Kidney (tissue), 14 donors: ENCODE results near the gene TFF1. TPM values are rescaled to one million over a fixed set of nuclear protein-coding genes. Genes with fewer than 3 reads are reported as not detected.

Experiments used
- DNase-seq, 5 donors: peaks; one replicate each; pipeline ENCODE4 v3.0.0-alpha.2; 2013 to 2020
- FAIRE-seq: peaks from 2 replicates; lab custom pipeline; 2012; peaks lifted over from hg19 to GRCh38; lab: Jason Lieb, UNC
- H3K27ac ChIP-seq, 2 donors: one replicate each; pipeline ENCODE4 v1.7.0; 2013; ENCODE audit warnings: low read depth in 2 of 2, low read length in 2 of 2, inconsistent platforms in 1 of 2
- H3K27me3 ChIP-seq: one replicate; pipeline ENCODE4 v1.7.1; 2013; ENCODE audit warnings: low read length, inconsistent platforms; ENCODE audit not compliant: control insufficient read depth, insufficient read depth
- H3K36me3 ChIP-seq, 3 donors: one replicate each; pipeline versions ENCODE4 v1.7.0 to v1.7.1; 2013; ENCODE audit warnings: low read length in 3 of 3, control low read depth in 1 of 3, inconsistent platforms in 1 of 3; ENCODE audit not compliant: insufficient read depth in 3 of 3, control insufficient read depth in 2 of 3
- H3K4me1 ChIP-seq, 3 donors: one replicate each; pipeline versions ENCODE4 v1.7.0 to v1.7.1; 2013; ENCODE audit warnings: low read length in 3 of 3, inconsistent platforms in 1 of 3, low read depth in 1 of 3; ENCODE audit not compliant: control insufficient read depth in 2 of 3, insufficient read depth in 2 of 3
- H3K4me3 ChIP-seq, 3 donors: one replicate each; pipeline versions ENCODE4 v1.7.0 to v1.8.1; 2013; ENCODE audit warnings: low read length in 3 of 3, control low read depth in 1 of 3, inconsistent platforms in 1 of 3
- H3K9ac ChIP-seq, 3 donors: one replicate each; pipeline versions ENCODE4 v1.7.0 to v1.7.1; 2013; ENCODE audit warnings: low read length in 3 of 3, control low read depth in 1 of 3, inconsistent platforms in 1 of 3
- H3K9me3 ChIP-seq, 3 donors: one replicate each; pipeline versions ENCODE4 v1.7.0 to v1.7.1; 2013; ENCODE audit warnings: low read length in 3 of 3, control low read depth in 1 of 3, inconsistent platforms in 1 of 3; ENCODE audit not compliant: control insufficient read depth in 2 of 3, insufficient read depth in 1 of 3
- CTCF ChIP-seq: IDR thresholded peaks from 3 replicates; pipeline ENCODE4 v1.5.1; 2012; ENCODE audit warnings: mild to moderate bottlenecking, moderate library complexity, borderline replicate concordance; ENCODE audit not compliant: insufficient read depth; ENCODE audit errors: extremely low read depth
- intact Hi-C: fragments of 100-400 bp; cut with DNase I; formaldehyde crosslinking; loops from one replicate; pipeline ENCODE4 v1.11.1; 2022
- polyA plus RNA-seq: library from polyadenylated mRNA; stranded (reverse); fragments of 350-450 nt; fragmentation: Illumina TruSeq; extraction: RNeasy Lipid Tissue Mini Kit (QIAGEN cat#74804); gene quantifications from one replicate; pipeline ENCODE4 v1.2.3, GENCODE V29; 2014; ENCODE audit warnings: low read depth, low replicate concordance; ENCODE audit not compliant: insufficient read depth
- total RNA-seq: library from RNA; stranded (reverse); fragmentation: NEBNext Ultra II Directional; extraction: Animal tissue kit (Norgen Biotek cat#: 25700); gene quantifications from one replicate; pipeline ENCODE4 v1.2.1, GENCODE V29; 2021
- donor health status: control.
- donor health status: control.
- donor health status: control.
- donor health status: control.
- donor health status: control.
- donor health status: DM: yes; HTN: yes; CAD: no.
- donor health status: Normal renal cell carcinoma (clear cell type).

Gene TFF1
- total and polyA plus RNA-seq, 2 donors from 2014 or later, result not detected

GRCh38 chr21:42348762-42349161 lies 17.6 kb downstream of the TFF1 start:
- Histone ChIP-seq H3K4me1 (peaks cover 0 to 2% (median 0%) of the 10 kb centered on the region in 3 donors), H3K4me3 (no peak overlapping the region), H3K27me3 (no peaks in the 10 kb centered on the region), H3K27ac (no peak overlapping the region), H3K36me3 (no peaks in the 10 kb centered on the region), H3K9me3 (no peaks in the 10 kb centered on the region), H3K9ac (no peak overlapping the region)
- intact Hi-C loops, result no loop called here
- TF ChIP-seq CTCF, result no peak
- no peak for DNase-seq
- no peak for FAIRE-seq

- no peak for TF ChIP-seq CTCF
- intact Hi-C loops, result no loop called here
- peaks cover 0 to 2% (median 0%) of the 10 kb centered on the region in 3 donors for H3K4me1 ChIP-seq
- no peak overlapping the region for H3K9ac ChIP-seq
- no peaks in the 10 kb centered on the region for H3K27me3 ChIP-seq
- no peak overlapping the region for H3K4me3 ChIP-seq
- H3K27ac ChIP-seq, result no peak overlapping the region
- FAIRE-seq (no peak), DNase-seq (no peak)
- H3K36me3 ChIP-seq, result no peaks in the 10 kb centered on the region
- H3K9me3 ChIP-seq, result no peaks in the 10 kb centered on the region
These were observed 18.6 kb downstream of the TFF1 start for GRCh38 chr21:42347601-42348327.

- Histone ChIP-seq H3K27ac (no peak overlapping the region), H3K36me3 (no peaks in the 10 kb centered on the region), H3K4me1 (peaks cover 0 to 2% (median 0%) of the 10 kb centered on the region in 3 donors), H3K27me3 (no peaks in the 10 kb centered on the region), H3K9ac (no peak overlapping the region), H3K9me3 (no peaks in the 10 kb centered on the region), H3K4me3 (no peak overlapping the region)
- TF ChIP-seq CTCF, result no peak
- intact Hi-C loops, result no loop called here
- no peak for DNase-seq
- no peak for FAIRE-seq
These were observed 19.3 kb downstream of the TFF1 start for GRCh38 chr21:42346866-42347600.
